SH-SY5Y (cell line): Measurements from ENCODE around the gene PTCH2.

Experiments
- GATA2 ChIP-seq: IDR thresholded peaks from 2 replicates; pipeline ENCODE4 v1.6.1; 2011; ENCODE audit warnings: mild to moderate bottlenecking, low read depth, low read length
- GATA3 ChIP-seq: IDR thresholded peaks from 2 replicates; pipeline ENCODE4 v1.6.1; 2011; ENCODE audit warnings: low read depth, mild to moderate bottlenecking, low read length, moderate library complexity

DNA sequence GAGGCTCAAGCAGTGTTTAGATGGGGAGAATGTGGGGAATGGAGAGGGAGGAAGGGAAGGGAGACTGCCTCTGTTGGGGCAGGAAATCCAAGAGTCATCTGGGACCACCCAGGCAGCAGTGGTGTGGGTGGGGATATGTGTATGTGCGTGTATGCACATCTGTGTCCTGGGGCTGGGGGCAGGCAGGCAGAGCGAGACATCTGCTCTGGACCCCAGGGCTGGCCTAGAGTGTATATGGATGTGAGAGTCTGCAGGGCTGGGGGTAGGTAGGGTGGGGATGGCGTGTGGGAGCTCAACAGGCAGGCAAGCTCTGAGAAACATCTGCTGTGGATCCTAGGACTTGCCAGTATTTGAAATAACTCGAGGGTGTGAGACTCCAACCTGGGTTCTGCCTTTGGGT is 3.5 kb downstream of the PTCH2 start:
- TF ChIP-seq GATA2, result no peak
- TF ChIP-seq GATA3, result no peak
